GM19240 (cell line): ENCODE data around the gene COL28A1.
"Not testable (repeated sequence)": the region's sequence is repeated elsewhere in the genome, so short reads cannot be mapped to it uniquely, and the experiment has no call there.

ENCODE experiments used
- DNase-seq: peaks from one replicate; pipeline ENCODE4 v3.0.0; 2011; ENCODE audit warnings: low spot score; ENCODE audit not compliant: insufficient read length

The COL28A1 gene

GRCh38 chr7:7475601-7476000 lies 60.1 kb downstream of the COL28A1 start:
- DNase-seq, result no peak

GRCh38 chr7:7474436-7474835 lies 61.2 kb downstream of the COL28A1 start:
- no peak for DNase-seq

DNA sequence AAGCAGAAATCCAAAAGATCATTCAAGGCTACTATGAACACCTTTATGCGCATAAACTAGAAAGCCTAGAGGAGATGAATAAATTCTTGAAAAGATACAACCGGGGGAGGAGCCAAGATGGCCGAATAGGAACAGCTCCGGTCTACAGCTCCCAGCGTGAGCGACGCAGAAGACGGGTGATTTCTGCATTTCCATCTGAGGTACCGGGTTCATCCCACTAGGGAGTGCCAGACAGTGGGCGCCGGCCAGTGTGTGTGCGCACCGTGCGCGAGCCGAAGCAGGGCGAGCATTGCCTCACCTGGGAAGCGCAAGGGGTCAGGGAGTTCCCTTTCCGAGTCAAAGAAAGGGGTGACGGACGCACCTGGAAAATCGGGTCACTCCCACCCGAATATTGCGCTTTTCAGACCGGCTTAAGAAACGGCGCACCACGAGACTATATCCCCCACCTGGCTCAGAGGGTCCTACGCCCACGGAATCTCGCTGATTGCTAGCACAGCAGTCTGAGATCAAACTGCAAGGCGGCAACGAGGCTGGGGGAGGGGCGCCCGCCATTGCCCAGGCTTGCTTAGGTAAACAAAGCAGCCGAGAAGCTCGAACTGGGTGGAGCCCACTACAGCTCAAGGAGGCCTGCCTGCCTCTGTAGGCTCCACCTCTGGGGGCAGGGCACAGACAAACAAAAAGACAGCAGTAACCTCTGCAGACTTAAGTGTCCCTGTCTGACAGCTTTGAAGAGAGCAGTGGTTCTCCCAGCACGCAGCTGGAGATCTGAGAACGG lies 70.5 kb downstream of the COL28A1 start:
- DNase-seq, result not testable (repeated sequence)

- DNase-seq, result no peak
These were observed 81.7 kb downstream of the COL28A1 start for GRCh38 chr7:7454000-7454399.

DNA sequence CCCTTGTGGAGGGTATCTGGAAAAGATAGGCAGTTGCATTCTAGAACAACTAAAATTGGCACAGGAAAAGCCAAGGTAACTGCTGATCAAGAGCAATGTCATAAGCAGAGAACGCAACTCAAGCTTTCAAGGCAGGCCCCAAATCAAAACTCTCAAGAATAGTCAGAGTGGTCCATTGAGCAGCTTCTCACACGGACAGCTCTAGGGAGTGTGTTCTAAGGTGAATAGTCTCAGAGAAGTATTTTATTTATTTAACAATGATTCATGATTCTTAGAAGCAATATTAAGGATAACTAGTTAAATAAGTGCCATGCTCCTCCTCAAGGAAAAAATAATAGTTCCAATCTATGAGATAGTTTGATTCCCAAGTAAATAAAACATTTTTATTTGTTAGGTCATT lies 83.0 kb downstream of the COL28A1 start:
- no peak for DNase-seq

GRCh38 chr7:7452119-7452518 lies 83.6 kb downstream of the COL28A1 start:
- DNase-seq, result no peak

DNA sequence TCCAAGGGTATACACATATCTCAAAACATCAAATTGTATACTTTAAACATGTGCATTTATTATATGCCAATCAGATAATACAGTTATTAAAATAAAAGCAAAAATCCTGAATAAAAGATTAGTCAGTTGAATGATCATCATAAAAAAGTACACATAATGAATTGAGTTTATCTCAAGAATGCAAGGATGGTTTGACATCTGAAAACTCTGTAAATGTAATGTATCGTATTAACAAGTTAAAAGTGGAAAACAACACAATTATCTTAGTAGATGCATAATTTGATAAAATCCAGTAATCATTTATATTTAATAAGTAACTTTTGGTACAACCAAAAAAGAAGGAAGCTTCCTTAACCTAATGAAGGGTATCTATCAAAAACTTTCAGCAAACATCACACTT lies 86.6 kb downstream of the COL28A1 start:
- no peak for DNase-seq

DNA sequence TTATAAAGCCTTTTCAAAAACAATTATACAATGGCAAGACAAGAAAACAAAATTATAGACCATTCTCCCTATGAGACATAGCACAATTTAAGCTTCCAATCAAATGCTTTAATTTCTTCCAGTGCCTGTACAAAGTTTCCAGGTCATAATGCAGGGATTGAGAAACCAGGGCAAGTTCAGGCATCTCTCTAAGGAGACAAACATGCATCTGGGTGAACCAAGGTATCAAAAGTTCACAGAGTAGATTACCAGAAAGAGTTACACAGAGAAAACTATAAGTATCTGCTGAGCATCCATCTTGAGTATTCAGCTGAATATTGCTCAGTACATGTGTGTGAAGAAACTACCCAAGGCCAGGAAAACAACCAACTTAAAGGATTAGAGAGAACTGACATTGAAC lies 89.1 kb downstream of the COL28A1 start:
- DNase-seq, result no peak

GRCh38 chr7:7443806-7444350 lies 91.8 kb downstream of the COL28A1 start:
- DNase-seq, result no peak

DNA sequence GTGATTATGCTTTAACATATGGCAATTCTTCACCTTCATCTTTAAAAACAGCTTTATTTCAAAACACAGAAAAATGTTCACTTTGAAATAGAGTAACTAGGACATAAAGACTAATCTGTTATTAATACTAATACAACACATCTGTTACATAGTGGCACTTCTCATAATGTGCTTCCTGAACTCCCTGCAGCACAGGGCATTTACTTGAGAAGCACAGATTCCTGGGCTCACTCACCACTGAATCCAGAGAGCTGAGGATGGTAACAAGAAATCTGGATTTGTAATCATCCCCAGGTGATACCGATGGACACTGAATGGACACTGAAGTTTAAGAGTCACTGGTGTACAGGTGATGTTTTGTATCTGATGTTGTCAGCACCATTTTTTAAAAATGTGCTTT lies 96.1 kb downstream of the COL28A1 start:
- DNase-seq, result no peak

DNA sequence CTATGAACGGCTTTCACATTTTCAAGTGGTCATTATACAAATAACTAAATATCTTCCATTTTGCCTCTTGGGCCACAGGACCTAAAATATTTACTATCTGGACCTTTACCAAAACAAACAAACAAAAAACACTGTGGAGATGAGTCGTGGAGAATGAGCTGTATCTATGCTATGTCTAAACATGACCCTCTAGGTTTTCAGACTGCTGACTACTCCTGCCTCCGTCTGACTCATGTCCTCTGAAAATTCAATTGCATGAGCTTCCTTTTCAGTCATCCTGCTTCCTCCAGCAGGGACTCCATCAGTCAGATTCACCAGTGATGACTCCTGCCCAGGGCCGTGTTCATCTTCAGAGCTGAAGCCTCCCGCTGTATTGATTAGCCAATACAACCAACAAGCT lies 96.8 kb downstream of the COL28A1 start:
- no peak for DNase-seq

- no peak for DNase-seq
These were observed 99.7 kb downstream of the COL28A1 start for GRCh38 chr7:7435978-7436377.

- no peak for DNase-seq
These were observed 101.3 kb downstream of the COL28A1 start for GRCh38 chr7:7434329-7434728.

- no peak for DNase-seq
These were observed 101.9 kb downstream of the COL28A1 start for GRCh38 chr7:7433811-7434210.

DNA sequence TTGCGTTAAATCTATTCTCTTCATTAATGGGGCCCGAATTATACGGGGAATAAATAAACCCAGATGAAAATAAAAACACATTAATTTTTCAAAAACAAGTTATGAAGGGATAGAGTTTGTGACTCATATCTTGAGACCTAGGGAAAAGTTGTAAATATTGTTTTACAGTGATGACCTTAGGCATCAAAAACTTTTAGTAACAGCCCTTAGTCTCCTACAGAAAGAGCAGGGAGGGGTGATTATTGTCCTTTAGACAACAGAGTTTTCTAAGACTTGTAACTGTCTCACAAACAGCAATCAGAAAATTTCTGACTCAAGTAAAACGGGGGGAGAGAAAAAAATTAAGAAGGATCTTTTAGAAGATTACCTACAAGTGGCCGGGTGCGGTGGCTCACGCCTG lies 102.7 kb downstream of the COL28A1 start:
- no peak for DNase-seq

- DNase-seq, result no peak
These were observed 106.9 kb downstream of the COL28A1 start for GRCh38 chr7:7428806-7429205.

GRCh38 chr7:7427363-7427762 lies 108.3 kb downstream of the COL28A1 start:
- DNase-seq, result no peak

- no peak for DNase-seq
These were observed 109.0 kb downstream of the COL28A1 start for GRCh38 chr7:7426676-7427075.

DNA sequence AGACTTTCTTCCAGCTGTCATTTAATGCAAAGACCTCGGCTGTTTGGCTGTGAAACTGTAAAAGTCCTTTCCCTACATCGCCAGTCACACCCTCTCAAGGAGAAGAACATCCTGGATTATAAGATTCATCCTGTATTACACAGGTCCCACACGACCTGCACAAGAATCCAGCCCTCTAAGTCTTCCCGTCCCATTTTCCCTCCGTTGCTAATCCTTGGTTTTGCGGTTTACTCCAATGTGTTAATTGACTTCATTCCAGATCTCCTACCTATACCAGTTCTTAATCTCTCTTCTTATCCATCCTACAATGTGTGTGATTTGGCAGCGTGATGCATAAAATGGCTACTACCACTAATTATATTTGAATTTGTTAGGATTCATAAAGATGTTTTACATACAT lies 110.4 kb downstream of the COL28A1 start:
- no peak for DNase-seq

DNA sequence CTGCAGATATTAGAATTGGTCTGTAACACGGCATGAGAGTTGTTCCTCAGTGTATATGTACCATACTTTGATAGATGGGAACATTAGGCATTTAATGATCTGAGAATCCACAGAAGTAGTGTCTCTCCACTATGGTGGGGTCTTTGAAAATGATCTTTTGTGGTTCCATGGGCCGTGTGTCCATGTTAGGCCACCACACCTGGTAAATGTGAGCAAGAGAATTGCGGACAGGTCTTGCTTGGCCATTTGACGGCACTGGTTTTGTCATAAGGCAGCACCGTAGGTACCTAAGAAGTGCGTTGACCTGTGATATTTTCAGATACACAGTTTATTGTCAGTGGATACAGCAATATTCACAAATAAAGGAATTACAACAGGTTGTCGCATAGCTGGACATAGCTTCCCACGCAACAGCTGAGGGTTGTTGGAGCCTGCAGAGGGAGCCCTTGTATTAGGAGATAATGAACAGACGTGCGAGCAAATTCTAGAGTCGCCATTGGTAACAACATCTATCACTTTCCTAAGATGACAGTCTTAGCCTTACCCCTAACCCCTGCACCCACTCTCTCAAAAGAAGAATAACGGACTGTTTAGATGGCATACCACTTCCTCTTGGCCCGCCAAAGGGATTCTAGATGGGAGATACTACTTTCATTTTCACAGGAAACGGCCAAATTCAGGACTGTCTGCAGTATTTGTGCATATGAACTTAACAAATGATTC lies 111.4 kb downstream of the COL28A1 start:
- peak; percentile 17 for DNase-seq

- no peak for DNase-seq
These were observed 113.0 kb downstream of the COL28A1 start for GRCh38 chr7:7422641-7423040.

GRCh38 chr7:7421826-7422225 lies 113.8 kb downstream of the COL28A1 start:
- DNase-seq, result no peak

DNA sequence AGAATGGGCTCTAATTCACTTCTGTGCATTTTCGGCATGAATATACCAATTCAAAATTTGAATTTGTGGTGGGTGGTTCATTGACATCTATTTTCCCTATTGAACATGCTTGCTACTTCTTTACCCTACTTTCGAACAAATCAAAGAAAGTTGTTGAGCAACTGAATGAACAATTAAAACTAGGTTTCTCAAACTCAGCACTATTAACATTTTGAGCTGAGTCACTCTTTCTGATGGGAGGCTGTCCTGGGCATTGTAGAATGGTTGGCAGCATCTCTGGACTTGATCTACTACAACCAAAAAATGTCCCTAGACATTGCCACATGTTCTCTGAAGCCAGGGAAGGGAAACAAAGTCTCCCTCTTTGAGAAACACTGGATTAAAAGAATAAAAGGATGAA lies 116.7 kb downstream of the COL28A1 start:
- no peak for DNase-seq
